ENCODE measurements around the gene FOXL1.

DNA sequence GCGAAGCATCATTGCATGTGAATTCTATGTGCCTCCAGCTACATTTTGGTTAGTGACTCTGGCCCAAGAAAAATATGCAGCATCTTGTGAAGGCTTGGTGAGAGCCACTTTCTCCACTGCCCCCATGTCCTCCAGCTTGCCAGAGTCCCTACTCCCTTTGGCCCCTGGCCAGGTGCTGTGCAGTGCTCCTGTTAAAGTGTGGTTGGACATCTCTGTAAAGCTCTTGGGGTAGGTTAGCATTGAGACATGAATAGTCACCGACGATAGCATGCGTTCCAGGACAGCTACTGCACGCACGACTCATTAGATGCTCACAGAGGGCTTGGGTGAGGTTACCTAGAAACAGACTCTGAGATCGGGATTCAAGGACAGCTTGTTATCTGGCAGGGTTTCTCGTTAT is 48.6 kb downstream of the FOXL1 start:
- TF ChIP-seq TAF1 (IDR thresholded peaks at IDR 0.05; ENCODE audit: control insufficient read depth, extremely low read depth, insufficient read depth, low read length, severe bottlenecking) = no peak
- no peak for TF ChIP-seq POLR2AphosphoS5 (IDR thresholded peaks at IDR 0.05; ENCODE audit: control insufficient read depth, insufficient read depth, low read depth, low read length)
- TF ChIP-seq, protein P1, sequence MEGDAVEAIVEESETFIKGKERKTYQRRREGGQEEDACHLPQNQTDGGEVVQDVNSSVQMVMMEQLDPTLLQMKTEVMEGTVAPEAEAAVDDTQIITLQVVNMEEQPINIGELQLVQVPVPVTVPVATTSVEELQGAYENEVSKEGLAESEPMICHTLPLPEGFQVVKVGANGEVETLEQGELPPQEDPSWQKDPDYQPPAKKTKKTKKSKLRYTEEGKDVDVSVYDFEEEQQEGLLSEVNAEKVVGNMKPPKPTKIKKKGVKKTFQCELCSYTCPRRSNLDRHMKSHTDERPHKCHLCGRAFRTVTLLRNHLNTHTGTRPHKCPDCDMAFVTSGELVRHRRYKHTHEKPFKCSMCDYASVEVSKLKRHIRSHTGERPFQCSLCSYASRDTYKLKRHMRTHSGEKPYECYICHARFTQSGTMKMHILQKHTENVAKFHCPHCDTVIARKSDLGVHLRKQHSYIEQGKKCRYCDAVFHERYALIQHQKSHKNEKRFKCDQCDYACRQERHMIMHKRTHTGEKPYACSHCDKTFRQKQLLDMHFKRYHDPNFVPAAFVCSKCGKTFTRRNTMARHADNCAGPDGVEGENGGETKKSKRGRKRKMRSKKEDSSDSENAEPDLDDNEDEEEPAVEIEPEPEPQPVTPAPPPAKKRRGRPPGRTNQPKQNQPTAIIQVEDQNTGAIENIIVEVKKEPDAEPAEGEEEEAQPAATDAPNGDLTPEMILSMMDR (IDR thresholded peaks at IDR 0.05 in 2 of 3, conservative IDR thresholded peaks at IDR 0.05 in 1 of 3; ENCODE audit: insufficient read depth in 2 of 3, low read depth in 1 of 3, low read length in 3 of 3) = no peak
- TF ChIP-seq EWSR1 (IDR thresholded peaks at IDR 0.05; ENCODE audit: borderline replicate concordance, low read depth, partially characterized antibody) = no peak
- TF ChIP-seq NONO (IDR thresholded peaks at IDR 0.05; ENCODE audit: low read depth in 2 of 2, low read length in 1 of 2) = no peak

Data from K562 (cell line).